Natural killer cell treated with Interleukin-12 subunit alpha and Interleukin-12 subunit beta and Interleukin-15 and Interleukin-18, amount 100 ng/mL, for 72 hours (primary cell): ENCODE measurements around the gene DDIAS. TPM values are rescaled to one million over a fixed set of nuclear protein-coding genes. Genes with fewer than 3 reads are reported as not detected.

Experiments
- ATAC-seq, 2 donors: fragments of 150-1000 bp; cut with Tn5 transposase in 1 of 2; sonication (Bioruptor Pico), chemical (Tn5 transposase) in 1 of 2; 2 replicates each; pipeline ENCODE4 v1.10.0; 2021
- DNase-seq: peaks from one replicate; pipeline ENCODE4 v3.0.0; 2022; ENCODE audit warnings: low spot score
- H3K27ac Mint-ChIP-seq, 2 donors: 1 replicate in 1 of 2; 2 replicates in 1 of 2; pipeline ENCODE4 v1.8.0; 2022; ENCODE audit warnings: mixed read lengths in 2 of 2, mild to moderate bottlenecking in 1 of 2, moderate library complexity in 1 of 2
- H3K27me3 Mint-ChIP-seq, 2 donors: 1 replicate in 1 of 2; 2 replicates in 1 of 2; pipeline ENCODE4 v1.8.0; 2022; ENCODE audit warnings: mixed read lengths in 2 of 2
- H3K36me3 Mint-ChIP-seq: one replicate; pipeline ENCODE4 v1.8.0; 2022; ENCODE audit warnings: mixed read lengths
- H3K4me1 Mint-ChIP-seq, 2 donors: 1 replicate in 1 of 2; 2 replicates in 1 of 2; pipeline ENCODE4 v1.8.0; 2022; ENCODE audit warnings: low read depth in 2 of 2, mixed read lengths in 2 of 2, mild to moderate bottlenecking in 1 of 2
- H3K4me3 Mint-ChIP-seq: one replicate; pipeline ENCODE4 v1.8.0; 2022; ENCODE audit warnings: mixed read lengths
- H3K9me3 Mint-ChIP-seq: 2 replicates; pipeline ENCODE4 v1.8.0; 2022; ENCODE audit warnings: mixed read lengths
- total RNA-seq, 2 donors: library from RNA; stranded (reverse); gene quantifications; one replicate each; pipeline ENCODE4 v1.2.3, GENCODE V29; 2022

Gene DDIAS
- total RNA-seq, 2 donors from 2014 or later = 11.3 to 29.1 TPM

GRCh38 chr11:82975882-82976281, 74.3 kb downstream of the DDIAS start:
- Mint-ChIP-seq H3K27ac (no peak overlapping the region), H3K36me3 (peaks cover 4% of the 10 kb centered on the region), H3K9me3 (no peaks in the 10 kb centered on the region), H3K4me1 (peaks cover 28 to 55% of the 10 kb centered on the region in 2 donors), H3K27me3 (no peaks in the 10 kb centered on the region), H3K4me3 (no peak overlapping the region)
- DNase-seq (no peak), ATAC-seq (no peak)

GRCh38 chr11:82976786-82977185, 75.2 kb downstream of the DDIAS start:
- no peaks in the 10 kb centered on the region for H3K27me3 Mint-ChIP-seq
- DNase-seq (no peak), ATAC-seq (no peak)
- H3K27ac Mint-ChIP-seq = no peak overlapping the region
- no peaks in the 10 kb centered on the region for H3K9me3 Mint-ChIP-seq
- H3K36me3 Mint-ChIP-seq = peaks cover 4% of the 10 kb centered on the region
- H3K4me3 Mint-ChIP-seq = no peak overlapping the region
- peaks cover 21 to 48% of the 10 kb centered on the region in 2 donors for H3K4me1 Mint-ChIP-seq

DNA sequence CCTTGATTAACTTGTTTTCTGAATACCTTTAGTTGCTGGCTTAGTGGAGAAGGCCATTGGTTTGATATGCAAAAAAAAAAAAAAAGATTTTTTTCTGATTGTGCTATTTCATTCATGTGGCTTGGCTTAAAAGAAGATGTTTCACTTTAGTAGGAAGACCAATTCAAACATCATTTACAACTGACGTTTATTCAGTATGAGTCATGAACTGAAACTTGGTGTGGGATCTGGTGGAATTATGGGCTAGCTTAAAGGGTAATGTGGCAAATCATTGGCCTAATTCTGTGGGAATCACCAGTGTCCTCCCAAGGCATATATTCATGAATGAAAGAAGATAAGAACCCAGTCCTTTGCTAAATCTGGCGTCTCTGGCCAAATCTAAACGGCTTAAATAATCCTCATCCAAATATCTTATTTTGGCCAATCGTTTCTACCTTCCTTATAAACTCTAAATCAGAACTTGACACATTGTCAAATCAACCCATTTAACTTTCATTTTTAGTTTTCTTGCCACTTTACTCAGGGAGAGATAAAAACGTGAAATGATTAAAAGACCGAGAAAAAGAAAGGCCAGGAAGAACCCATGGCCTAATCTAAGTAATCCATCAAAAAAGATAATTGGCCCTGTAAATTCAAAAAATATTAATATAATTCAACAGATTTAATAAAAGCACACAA, 77.0 kb downstream of the DDIAS start:
- H3K27ac Mint-ChIP-seq = peak overlapping the region; percentile 61 to 94
- H3K4me1 Mint-ChIP-seq = peaks cover 15 to 40% of the 10 kb centered on the region in 2 donors
- H3K27me3 Mint-ChIP-seq = no peaks in the 10 kb centered on the region
- peak; percentile 69 to 76 for ATAC-seq
- H3K9me3 Mint-ChIP-seq = no peaks in the 10 kb centered on the region
- DNase-seq = no peak
- peak overlapping the region; percentile 76 for H3K4me3 Mint-ChIP-seq
- H3K36me3 Mint-ChIP-seq = peaks cover 4% of the 10 kb centered on the region

DNA sequence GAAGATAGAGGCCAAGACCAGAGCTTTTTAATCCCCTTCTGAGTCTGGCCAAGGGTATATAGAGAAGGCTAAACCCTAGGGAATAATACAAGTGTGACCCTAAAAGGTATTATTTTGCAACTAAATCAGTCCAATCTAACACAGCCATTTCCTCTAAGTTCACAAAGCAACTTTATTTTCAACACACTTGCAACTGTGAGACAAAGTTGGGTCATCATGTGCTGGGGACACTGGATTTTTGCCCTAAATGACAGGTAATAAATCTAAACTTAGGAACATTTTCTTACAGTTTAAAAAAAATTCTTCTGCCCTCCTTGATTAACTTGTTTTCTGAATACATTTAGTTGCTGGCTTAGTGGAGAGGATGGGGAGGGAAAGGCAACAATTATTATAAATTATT, 78.3 kb downstream of the DDIAS start:
- peak overlapping the region; percentile 3 for H3K4me3 Mint-ChIP-seq

GRCh38 chr11:82980292-82980691, 78.8 kb downstream of the DDIAS start:
- Mint-ChIP-seq H3K9me3 (no peaks in the 10 kb centered on the region), H3K27ac (peak overlapping the region in 1 of 2 donors; percentile 94), H3K27me3 (no peaks in the 10 kb centered on the region), H3K36me3 (peaks cover 4% of the 10 kb centered on the region), H3K4me1 (peaks cover 15 to 37% of the 10 kb centered on the region in 2 donors), H3K4me3 (no peak overlapping the region)
- ATAC-seq (peak in 1 of 2 donors; percentile 80), DNase-seq (no peak)

More for the DNA sequence above, 78.3 kb downstream of the DDIAS start:
- Mint-ChIP-seq H3K27ac (peak overlapping the region; percentile 6 to 94), H3K27me3 (no peaks in the 10 kb centered on the region), H3K36me3 (peaks cover 4% of the 10 kb centered on the region), H3K4me1 (peaks cover 15 to 37% of the 10 kb centered on the region in 2 donors), H3K9me3 (no peaks in the 10 kb centered on the region)
- ATAC-seq (no peak), DNase-seq (no peak)

- no peaks in the 10 kb centered on the region for H3K9me3 Mint-ChIP-seq
- peaks cover 4% of the 10 kb centered on the region for H3K36me3 Mint-ChIP-seq
- ATAC-seq = no peak
- H3K27ac Mint-ChIP-seq = peak overlapping the region in 1 of 2 donors; percentile 94
- no peaks in the 10 kb centered on the region for H3K27me3 Mint-ChIP-seq
- no peak for DNase-seq
- peaks cover 13 to 35% of the 10 kb centered on the region in 2 donors for H3K4me1 Mint-ChIP-seq
- H3K4me3 Mint-ChIP-seq = no peak overlapping the region
Measured at GRCh38 chr11:82980947-82981346, 79.4 kb downstream of the DDIAS start.

- peak overlapping the region in 1 of 2 donors; percentile 39 for H3K27ac Mint-ChIP-seq
- no peaks in the 10 kb centered on the region for H3K9me3 Mint-ChIP-seq
Measured at GRCh38 chr11:82981852-82982251, 80.3 kb downstream of the DDIAS start.

More at GRCh38 chr11:82981852-82982251, 80.3 kb downstream of the DDIAS start:
- no peak overlapping the region for H3K4me3 Mint-ChIP-seq
- no peak for DNase-seq
- no peaks in the 10 kb centered on the region for H3K27me3 Mint-ChIP-seq
- peaks cover 8 to 28% of the 10 kb centered on the region in 2 donors for H3K4me1 Mint-ChIP-seq
- ATAC-seq = no peak
- H3K36me3 Mint-ChIP-seq = no peaks in the 10 kb centered on the region

Other genes starting within 250 kb of the DDIAS start
- not detected for gene FAM181B, start 167.9 kb upstream of the DDIAS start, total RNA-seq
- 10 to 100 TPM; 16.9 to 21.1 TPM for gene PRCP, start 1.3 kb upstream of the DDIAS start, total RNA-seq
- gene RAB30, start 170.2 kb downstream of the DDIAS start, total RNA-seq = 10 to 100 TPM in 1 of 2 donors, 1 to 10 TPM in 1; 5.7 to 10.5 TPM